ENCODE data around the gene EVPL.

EVPL gene

GRCh38 chr17:76026714-76027158 is 370 bp downstream of the EVPL start:
- no peaks in the 10 kb centered on the region; the same call in 1 of the 2 replicates for H3K9me3 ChIP-seq (ENCODE audit: control insufficient read depth, insufficient read depth, low read depth, low read length)
- no peak overlapping the region for H3K9ac ChIP-seq (ENCODE audit: low read length)
- peaks cover 15% of the 10 kb centered on the region for H3K4me1 ChIP-seq (ENCODE audit: control insufficient read depth, insufficient read depth, low read length)
- H3K27me3 ChIP-seq (ENCODE audit: control insufficient read depth, insufficient read depth, low read length), result no peaks in the 10 kb centered on the region
- H3K36me3 ChIP-seq (ENCODE audit: control insufficient read depth, insufficient read depth, low read length), result no peaks in the 10 kb centered on the region
- H3K27ac ChIP-seq (ENCODE audit: low read depth, low read length), result no peak overlapping the region
- no peak overlapping the region for H3K4me3 ChIP-seq (ENCODE audit: low read depth, low read length)

GRCh38 chr17:76025294-76025693 is 1.8 kb downstream of the EVPL start:
- Histone ChIP-seq H3K9ac (ENCODE audit: low read length) (no peak overlapping the region), H3K27ac (ENCODE audit: low read depth, low read length) (no peak overlapping the region)

GRCh38 chr17:76024353-76024752 is 2.8 kb downstream of the EVPL start:
- no peaks in the 10 kb centered on the region for H3K36me3 ChIP-seq (ENCODE audit: control insufficient read depth, insufficient read depth, low read length)
- H3K4me1 ChIP-seq (ENCODE audit: control insufficient read depth, insufficient read depth, low read length), result peaks cover 10% of the 10 kb centered on the region; the same call in 1 of the 2 replicates
- no peaks in the 10 kb centered on the region; the same call in 1 of the 2 replicates for H3K9me3 ChIP-seq (ENCODE audit: control insufficient read depth, insufficient read depth, low read depth, low read length)
- H3K27me3 ChIP-seq (ENCODE audit: control insufficient read depth, insufficient read depth, low read length), result no peaks in the 10 kb centered on the region
- H3K9ac ChIP-seq (ENCODE audit: low read length), result no peak overlapping the region
- no peak overlapping the region for H3K27ac ChIP-seq (ENCODE audit: low read depth, low read length)
- no peak overlapping the region for H3K4me3 ChIP-seq (ENCODE audit: low read depth, low read length)

More at GRCh38 chr17:76025294-76025693, 1.8 kb downstream of the EVPL start:
- H3K9me3 ChIP-seq (ENCODE audit: control insufficient read depth, insufficient read depth, low read depth, low read length), result no peaks in the 10 kb centered on the region; the same call in 1 of the 2 replicates
- no peak overlapping the region for H3K4me3 ChIP-seq (ENCODE audit: low read depth, low read length)
- peaks cover 15% of the 10 kb centered on the region for H3K4me1 ChIP-seq (ENCODE audit: control insufficient read depth, insufficient read depth, low read length)
- H3K36me3 ChIP-seq (ENCODE audit: control insufficient read depth, insufficient read depth, low read length), result no peaks in the 10 kb centered on the region
- no peaks in the 10 kb centered on the region for H3K27me3 ChIP-seq (ENCODE audit: control insufficient read depth, insufficient read depth, low read length)

- Histone ChIP-seq H3K4me1 (ENCODE audit: control insufficient read depth, insufficient read depth, low read length) (peaks cover 9% of the 10 kb centered on the region; the same call in 1 of the 2 replicates), H3K4me3 (ENCODE audit: low read depth, low read length) (no peak overlapping the region), H3K9ac (ENCODE audit: low read length) (no peak overlapping the region), H3K27me3 (ENCODE audit: control insufficient read depth, insufficient read depth, low read length) (no peaks in the 10 kb centered on the region), H3K9me3 (ENCODE audit: control insufficient read depth, insufficient read depth, low read depth, low read length) (no peaks in the 10 kb centered on the region; the same call in 1 of the 2 replicates), H3K36me3 (ENCODE audit: control insufficient read depth, insufficient read depth, low read length) (no peaks in the 10 kb centered on the region), H3K27ac (ENCODE audit: low read depth, low read length) (no peak overlapping the region)
Observed at GRCh38 chr17:76023900-76024237, 3.2 kb downstream of the EVPL start.

DNA sequence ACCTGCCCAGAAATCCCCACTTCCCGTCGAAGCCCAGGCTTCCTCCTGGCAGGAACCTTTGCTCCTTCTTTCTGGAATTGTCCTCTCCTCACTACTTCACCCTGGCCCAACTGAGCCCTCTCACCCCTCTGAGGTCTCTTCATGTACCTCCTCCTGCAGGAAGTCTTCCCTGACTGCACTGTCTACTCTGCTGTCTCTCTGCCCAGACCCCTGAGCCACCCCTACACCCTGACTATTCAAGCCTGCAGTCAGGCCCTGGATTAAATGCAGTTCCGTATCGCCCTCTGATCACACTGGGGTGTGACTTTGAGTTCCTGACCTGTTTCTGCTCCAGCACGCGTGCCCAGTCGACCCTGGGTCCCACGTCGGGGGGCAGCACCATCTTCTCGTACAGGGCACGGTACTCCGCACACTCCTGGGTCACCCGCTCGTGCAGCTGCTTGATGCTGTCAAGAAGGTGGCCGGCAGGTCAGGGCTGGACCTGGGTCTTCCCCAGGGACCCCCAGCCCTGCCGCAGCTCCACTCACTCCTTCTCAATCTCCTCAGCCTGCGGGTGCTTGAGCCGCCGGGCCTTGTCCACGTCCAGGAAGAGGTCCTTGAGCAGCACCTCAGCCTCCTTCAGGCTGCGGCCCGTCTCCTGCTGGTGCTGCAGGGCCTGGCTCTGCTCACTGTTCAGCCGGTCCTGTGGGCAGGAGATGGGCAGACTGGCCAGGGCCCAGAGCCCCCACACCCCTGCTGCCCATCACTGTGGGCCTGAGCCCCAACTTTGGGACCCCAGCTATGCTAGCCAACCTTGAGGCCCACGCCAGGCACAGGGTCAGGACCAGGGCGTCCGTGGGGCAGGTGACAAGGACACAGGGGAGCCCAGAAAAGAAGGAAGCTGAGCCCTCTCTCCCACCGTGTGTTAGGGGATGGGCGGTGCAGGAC is 3.9 kb downstream of the EVPL start:
- no peaks in the 10 kb centered on the region; the same call in 1 of the 2 replicates for H3K9me3 ChIP-seq (ENCODE audit: control insufficient read depth, insufficient read depth, low read depth, low read length)
- H3K4me3 ChIP-seq (ENCODE audit: low read depth, low read length), result no peak overlapping the region
- peaks cover 3% of the 10 kb centered on the region; the same call in 1 of the 2 replicates for H3K4me1 ChIP-seq (ENCODE audit: control insufficient read depth, insufficient read depth, low read length)
- no peaks in the 10 kb centered on the region for H3K36me3 ChIP-seq (ENCODE audit: control insufficient read depth, insufficient read depth, low read length)
- no peak overlapping the region for H3K9ac ChIP-seq (ENCODE audit: low read length)
- H3K27me3 ChIP-seq (ENCODE audit: control insufficient read depth, insufficient read depth, low read length), result no peaks in the 10 kb centered on the region
- H3K27ac ChIP-seq (ENCODE audit: low read depth, low read length), result no peak overlapping the region

GRCh38 chr17:76022285-76022684 is 4.8 kb downstream of the EVPL start:
- H3K9ac ChIP-seq (ENCODE audit: low read length), result no peak overlapping the region
- H3K4me1 ChIP-seq (ENCODE audit: control insufficient read depth, insufficient read depth, low read length), result peaks cover under 1% of the 10 kb centered on the region; the same call in 1 of the 2 replicates
- no peaks in the 10 kb centered on the region; the same call in 1 of the 2 replicates for H3K9me3 ChIP-seq (ENCODE audit: control insufficient read depth, insufficient read depth, low read depth, low read length)
- no peaks in the 10 kb centered on the region for H3K27me3 ChIP-seq (ENCODE audit: control insufficient read depth, insufficient read depth, low read length)
- no peaks in the 10 kb centered on the region for H3K36me3 ChIP-seq (ENCODE audit: control insufficient read depth, insufficient read depth, low read length)
- H3K27ac ChIP-seq (ENCODE audit: low read depth, low read length), result no peak overlapping the region
- no peak overlapping the region for H3K4me3 ChIP-seq (ENCODE audit: low read depth, low read length)

DNA sequence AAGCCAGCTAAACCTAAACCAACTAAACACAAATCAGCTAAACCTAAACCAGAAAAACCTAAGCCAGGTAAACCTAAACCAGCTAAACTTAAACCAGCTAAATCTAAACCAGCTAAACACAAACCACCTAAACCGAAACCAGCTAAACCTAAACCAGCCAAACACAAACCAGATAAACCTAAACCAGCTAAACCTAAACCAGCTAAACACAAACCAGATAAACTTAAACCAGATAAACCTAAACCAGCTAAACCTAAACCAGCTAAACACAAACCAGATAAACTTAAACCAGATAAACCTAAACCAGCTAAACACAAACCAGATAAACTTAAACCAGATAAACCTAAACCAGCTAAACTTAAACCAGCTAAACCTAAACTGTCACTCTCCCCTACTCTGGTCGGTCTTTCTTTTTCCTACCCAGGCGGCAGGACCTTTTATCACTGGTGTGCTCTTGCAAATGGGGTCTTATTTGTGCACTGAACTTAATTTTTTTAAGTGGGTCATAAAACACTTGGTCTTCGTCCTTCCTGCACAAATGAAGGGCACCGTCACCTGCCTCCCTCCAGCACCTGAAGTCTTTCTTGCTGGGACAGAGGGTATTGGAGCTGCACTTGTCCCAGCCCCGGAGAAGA is 7.2 kb downstream of the EVPL start:
- no peak overlapping the region for H3K27ac ChIP-seq (ENCODE audit: low read depth, low read length)

GRCh38 chr17:76018801-76019200 is 8.3 kb downstream of the EVPL start:
- no peaks in the 10 kb centered on the region for H3K9me3 ChIP-seq (ENCODE audit: control insufficient read depth, insufficient read depth, low read depth, low read length)
- no peaks in the 10 kb centered on the region; the same call in 1 of the 2 replicates for H3K27me3 ChIP-seq (ENCODE audit: control insufficient read depth, insufficient read depth, low read length)
- no peaks in the 10 kb centered on the region for H3K36me3 ChIP-seq (ENCODE audit: control insufficient read depth, insufficient read depth, low read length)
- H3K4me1 ChIP-seq (ENCODE audit: control insufficient read depth, insufficient read depth, low read length), result peaks cover 2% of the 10 kb centered on the region; the same call in 1 of the 2 replicates
- H3K9ac ChIP-seq (ENCODE audit: low read length), result no peak overlapping the region
- no peak overlapping the region for H3K4me3 ChIP-seq (ENCODE audit: low read depth, low read length)
- H3K27ac ChIP-seq (ENCODE audit: low read depth, low read length), result no peak overlapping the region

More for the DNA sequence above, 7.2 kb downstream of the EVPL start:
- Histone ChIP-seq H3K4me3 (ENCODE audit: low read depth, low read length) (no peak overlapping the region), H3K4me1 (ENCODE audit: control insufficient read depth, insufficient read depth, low read length) (no peaks in the 10 kb centered on the region), H3K27me3 (ENCODE audit: control insufficient read depth, insufficient read depth, low read length) (no peaks in the 10 kb centered on the region), H3K36me3 (ENCODE audit: control insufficient read depth, insufficient read depth, low read length) (no peaks in the 10 kb centered on the region), H3K9me3 (ENCODE audit: control insufficient read depth, insufficient read depth, low read depth, low read length) (no peaks in the 10 kb centered on the region), H3K9ac (ENCODE audit: low read length) (no peak overlapping the region)

DNA sequence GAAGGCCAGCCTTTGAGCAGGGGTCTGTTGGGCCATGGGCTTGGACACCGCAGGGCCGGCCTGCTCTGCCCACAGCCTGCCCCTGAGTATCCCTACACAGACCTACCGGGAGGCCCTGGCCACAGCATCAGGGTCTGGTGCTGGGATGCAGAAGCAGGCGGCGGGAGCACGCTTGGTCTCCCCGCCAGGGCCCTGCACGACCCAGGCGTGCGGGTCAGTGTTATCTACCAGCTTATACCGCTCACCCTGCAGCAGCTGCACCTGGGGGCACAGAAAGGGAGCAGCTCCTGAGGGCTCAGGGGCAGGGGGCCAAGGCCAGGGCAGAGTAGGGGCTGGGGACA is 8.8 kb downstream of the EVPL start:
- H3K9me3 ChIP-seq (ENCODE audit: control insufficient read depth, insufficient read depth, low read depth, low read length), result no peaks in the 10 kb centered on the region
- H3K27ac ChIP-seq (ENCODE audit: low read depth, low read length), result no peak overlapping the region
- no peak overlapping the region for H3K4me3 ChIP-seq (ENCODE audit: low read depth, low read length)
- peaks cover 5% of the 10 kb centered on the region; the same call in 1 of the 2 replicates for H3K4me1 ChIP-seq (ENCODE audit: control insufficient read depth, insufficient read depth, low read length)
- no peaks in the 10 kb centered on the region; the same call in 1 of the 2 replicates for H3K27me3 ChIP-seq (ENCODE audit: control insufficient read depth, insufficient read depth, low read length)
- no peaks in the 10 kb centered on the region for H3K36me3 ChIP-seq (ENCODE audit: control insufficient read depth, insufficient read depth, low read length)
- H3K9ac ChIP-seq (ENCODE audit: low read length), result no peak overlapping the region

DNA sequence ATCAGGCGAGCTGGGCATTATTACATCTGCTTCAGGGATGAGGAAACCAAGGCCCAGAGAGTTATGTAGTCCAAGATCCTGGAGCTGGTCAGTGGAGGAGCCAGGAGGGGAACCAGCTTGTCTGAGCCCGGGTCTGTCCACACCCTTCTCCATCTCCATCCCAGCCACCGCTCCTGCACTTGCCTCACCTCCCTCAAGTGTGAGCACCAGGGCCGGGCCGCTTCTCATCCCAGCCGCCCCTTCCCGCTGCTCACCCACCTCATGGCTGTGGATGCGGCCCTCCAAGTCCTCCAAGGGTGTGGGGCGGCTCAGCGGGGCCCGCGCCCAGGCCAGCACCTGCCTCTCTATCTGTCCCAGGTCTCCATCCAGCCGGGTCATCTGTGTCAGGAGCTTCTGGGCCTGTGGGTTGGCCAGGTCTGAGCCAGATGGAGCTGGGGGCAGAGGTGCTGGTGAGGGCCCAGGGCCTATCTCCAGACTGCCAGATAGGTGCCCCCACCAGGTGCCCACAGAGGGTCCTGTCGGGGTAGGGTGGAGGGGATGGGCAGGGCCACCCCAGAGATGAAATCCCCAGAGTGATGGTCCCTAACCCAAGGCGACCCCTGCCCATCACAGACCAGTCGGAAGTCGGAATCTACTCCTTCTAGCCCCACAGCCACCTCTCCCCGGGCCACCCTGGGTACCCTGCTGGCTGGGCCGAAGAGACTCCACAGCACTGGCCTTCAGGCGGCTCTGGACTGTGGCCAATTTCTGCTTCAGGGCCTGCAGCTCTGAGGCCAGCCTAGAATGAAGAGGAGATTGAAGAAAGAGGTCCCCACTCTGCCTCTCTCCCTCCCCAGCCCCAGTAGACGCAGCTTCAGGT is 9.4 kb downstream of the EVPL start:
- no peak overlapping the region for H3K27ac ChIP-seq (ENCODE audit: low read depth, low read length)
- H3K36me3 ChIP-seq (ENCODE audit: control insufficient read depth, insufficient read depth, low read length), result no peaks in the 10 kb centered on the region
- H3K4me3 ChIP-seq (ENCODE audit: low read depth, low read length), result no peak overlapping the region
- H3K27me3 ChIP-seq (ENCODE audit: control insufficient read depth, insufficient read depth, low read length), result no peaks in the 10 kb centered on the region; the same call in 1 of the 2 replicates
- H3K9ac ChIP-seq (ENCODE audit: low read length), result no peak overlapping the region
- no peaks in the 10 kb centered on the region for H3K9me3 ChIP-seq (ENCODE audit: control insufficient read depth, insufficient read depth, low read depth, low read length)
- H3K4me1 ChIP-seq (ENCODE audit: control insufficient read depth, insufficient read depth, low read length), result peaks cover 5% of the 10 kb centered on the region; the same call in 1 of the 2 replicates

All from HUES6 (cell line).